GM21619 (cell line): ENCODE measurements around the gene AGAP5.
"Not testable (repeated sequence)": the region's sequence is repeated elsewhere in the genome, so short reads cannot be mapped to it uniquely, and the experiment has no call there.

Experiments used
- ATAC-seq: cut with Tn5 transposase; IDR thresholded peaks from one replicate; pipeline ENCODE4 v1.9.1; 2021; ENCODE audit not compliant: unreplicated experiment

The AGAP5 gene

GRCh38 chr10:73662705-73663104 lies 35.2 kb downstream of the AGAP5 start:
- ATAC-seq = not testable (repeated sequence)

GRCh38 chr10:73655990-73656298 lies 42.0 kb downstream of the AGAP5 start, which contains the start of gene SYNPO2L:
Gene SYNPO2L (minus strand): TSS chr10:73656029. CDS start chr10:73655922, 107 bp downstream.
- ATAC-seq = no peak

- ATAC-seq = no peak
Observed at GRCh38 chr10:73655257-73655989, 42.5 kb downstream of the AGAP5 start.

GRCh38 chr10:73653701-73654100 lies 44.2 kb downstream of the AGAP5 start:
- no peak for ATAC-seq

GRCh38 chr10:73653195-73653594 lies 44.7 kb downstream of the AGAP5 start:
- no peak for ATAC-seq

GRCh38 chr10:73650537-73651331 lies 47.2 kb downstream of the AGAP5 start:
- ATAC-seq = no peak

- ATAC-seq = no peak
Observed at GRCh38 chr10:73649876-73650536, 47.9 kb downstream of the AGAP5 start.

- ATAC-seq = no peak
Observed at GRCh38 chr10:73648975-73649829, 48.7 kb downstream of the AGAP5 start.

GRCh38 chr10:73647875-73648651 lies 49.8 kb downstream of the AGAP5 start:
- ATAC-seq = no peak

- ATAC-seq = no peak
Observed at GRCh38 chr10:73647211-73647874, 50.6 kb downstream of the AGAP5 start.

GRCh38 chr10:73646598-73647041 lies 51.3 kb downstream of the AGAP5 start:
- ATAC-seq = no peak

GRCh38 chr10:73645251-73645650 lies 52.7 kb downstream of the AGAP5 start:
- no peak for ATAC-seq

- no peak for ATAC-seq
Observed at GRCh38 chr10:73644767-73645166, 53.1 kb downstream of the AGAP5 start.

GRCh38 chr10:73644015-73644743 lies 53.7 kb downstream of the AGAP5 start:
- ATAC-seq = no peak

- ATAC-seq = no peak
Observed at GRCh38 chr10:73643362-73643761, 54.5 kb downstream of the AGAP5 start.

GRCh38 chr10:73641328-73642060 lies 56.4 kb downstream of the AGAP5 start, which contains the start of gene MYOZ1:
Gene MYOZ1 (minus strand): TSS chr10:73641474. CDS start chr10:73640017, 1,457 bp downstream.
- no peak for ATAC-seq

GRCh38 chr10:73639286-73639685 lies 58.6 kb downstream of the AGAP5 start:
- ATAC-seq = no peak

- no peak for ATAC-seq
Observed at GRCh38 chr10:73635781-73636180, 62.1 kb downstream of the AGAP5 start.
